Measurements from ENCODE around the gene CDC73.

Gene CDC73

GRCh38 chr1:193121616-193122593 is at the start of gene CDC73:
TSS of gene CDC73 (plus strand) at chr1:193122031. CDS start at chr1:193122201, 170 bp downstream.
- peak; percentile 95 for DNase-seq (ENCODE audit: low spot score)

- no peak for DNase-seq (ENCODE audit: low spot score)
Measured at GRCh38 chr1:193077991-193078390, 43.8 kb upstream of the CDC73 start.

- DNase-seq (ENCODE audit: low spot score): no peak
Measured at GRCh38 chr1:193079187-193079586, 42.6 kb upstream of the CDC73 start.

GRCh38 chr1:193083365-193084088 is 38.3 kb upstream of the CDC73 start:
- DNase-seq (ENCODE audit: low spot score): no peak

- no peak for DNase-seq (ENCODE audit: low spot score)
Measured at GRCh38 chr1:193085263-193085662, 36.6 kb upstream of the CDC73 start.

GRCh38 chr1:193086342-193086741 is 35.5 kb upstream of the CDC73 start:
- DNase-seq (ENCODE audit: low spot score): no peak

GRCh38 chr1:193087893-193088292 is 33.9 kb upstream of the CDC73 start:
- DNase-seq (ENCODE audit: low spot score): no peak

GRCh38 chr1:193090865-193091264 is 31.0 kb upstream of the CDC73 start:
- DNase-seq (ENCODE audit: low spot score): no peak

- no peak for DNase-seq (ENCODE audit: low spot score)
Measured at GRCh38 chr1:193094112-193094511, 27.7 kb upstream of the CDC73 start.

- DNase-seq (ENCODE audit: low spot score): no peak
Measured at GRCh38 chr1:193102662-193103061, 19.2 kb upstream of the CDC73 start.

GRCh38 chr1:193103759-193104501 is 17.9 kb upstream of the CDC73 start:
- DNase-seq (ENCODE audit: low spot score): peak; percentile 10

- DNase-seq (ENCODE audit: low spot score): peak; percentile 77
Measured at GRCh38 chr1:193104502-193104906, 17.3 kb upstream of the CDC73 start.

GRCh38 chr1:193104907-193105820 is 16.7 kb upstream of the CDC73 start, which contains the start of gene GLRX2:
TSS of gene GLRX2 (minus strand) at chr1:193105414. CDS start at chr1:193105382, 32 bp downstream.
- DNase-seq (ENCODE audit: low spot score): peak; percentile 88

GRCh38 chr1:193105821-193106177 is 16.0 kb upstream of the CDC73 start:
- no peak for DNase-seq (ENCODE audit: low spot score)

GRCh38 chr1:193108471-193108870 is 13.4 kb upstream of the CDC73 start:
- no peak for DNase-seq (ENCODE audit: low spot score)

- DNase-seq (ENCODE audit: low spot score): no peak
Measured at GRCh38 chr1:193109619-193110018, 12.2 kb upstream of the CDC73 start.

GRCh38 chr1:193110246-193110645 is 11.6 kb upstream of the CDC73 start:
- no peak for DNase-seq (ENCODE audit: low spot score)

- no peak for DNase-seq (ENCODE audit: low spot score)
Measured at GRCh38 chr1:193110864-193111263, 11.0 kb upstream of the CDC73 start.

GRCh38 chr1:193111641-193112090 is 10.2 kb upstream of the CDC73 start:
- DNase-seq (ENCODE audit: low spot score): peak; percentile 85

GRCh38 chr1:193113258-193113991 is 8.4 kb upstream of the CDC73 start:
- no peak for DNase-seq (ENCODE audit: low spot score)

Data from RKO (cell line).